PFSK-1 (cell line): ENCODE data around the gene SPATS1.

ENCODE experiments used
- POLR2AphosphoS5 ChIP-seq: IDR thresholded peaks from 2 replicates; pipeline ENCODE4 v1.6.1; 2012; ENCODE audit warnings: low read depth, mild to moderate bottlenecking, control low read depth, low read length, moderate library complexity
- REST ChIP-seq, 2 experiments: IDR thresholded peaks; 2 replicates each; pipeline versions ENCODE4 v1.6.1 to v1.8.0; 2011 to 2012; ENCODE audit warnings: low read depth in 2 of 2, low read length in 2 of 2, control low read depth in 1 of 2, inconsistent platforms in 1 of 2, mild to moderate bottlenecking in 1 of 2, moderate library complexity in 1 of 2; ENCODE audit not compliant: insufficient read depth in 1 of 2
- SIN3A ChIP-seq: IDR thresholded peaks from 2 replicates; pipeline ENCODE4 v1.6.1; 2012; ENCODE audit warnings: mild to moderate bottlenecking, low read length, moderate library complexity, borderline replicate concordance; ENCODE audit not compliant: insufficient read depth
- TAF1 ChIP-seq: IDR thresholded peaks from 2 replicates; pipeline ENCODE4 v1.6.1; 2012; ENCODE audit warnings: low read length, control low read depth, borderline replicate concordance; ENCODE audit not compliant: insufficient read depth

GRCh38 chr6:44315951-44316350 lies 26.5 kb upstream of the SPATS1 start:
- TF ChIP-seq TAF1 = no peak
- no peak for TF ChIP-seq POLR2AphosphoS5
- TF ChIP-seq SIN3A = no peak
- no peak for TF ChIP-seq REST (IDR thresholded peaks at IDR 0.05; ENCODE audit: insufficient read depth in 1 of 2, low read depth in 2 of 2, low read length in 2 of 2)
